Stomach (tissue), 4 donors: Measurements from ENCODE around the gene PRKCA.

Source experiments
- CTCF ChIP-seq, 7 experiments: fragments of 450-650 bp in 4 of 7; fragments of 200-600 bp in 3 of 7; sonication (generic) in 3 of 7; IDR thresholded peaks; one replicate each; pipeline ENCODE4 v1.5.1; 2016 to 2019; ENCODE audit warnings: antibody characterized with exemption in 7 of 7, control low read depth in 2 of 7, mild to moderate bottlenecking in 1 of 7
- POLR2A ChIP-seq, 4 donors: fragments of 450-650 bp; IDR thresholded peaks; one replicate each; pipeline ENCODE4 v1.6.1; 2016; ENCODE audit warnings: antibody characterized with exemption in 4 of 4, control low read depth in 2 of 4, mild to moderate bottlenecking in 1 of 4, moderate library complexity in 1 of 4

GRCh38 chr17:66301864-66302741, at the start of gene PRKCA:
- TF ChIP-seq CTCF (IDR thresholded peaks at IDR 0.05) (no peak), POLR2A (IDR thresholded peaks at IDR 0.05) (no peak)
